Stromal cell of bone marrow (primary cell): ENCODE results near the gene RXRA.

Experiments
- DNase-seq: peaks from one replicate; pipeline ENCODE4 v3.0.0-alpha.2; 2012; ENCODE audit warnings: low read depth

The RXRA gene

DNA sequence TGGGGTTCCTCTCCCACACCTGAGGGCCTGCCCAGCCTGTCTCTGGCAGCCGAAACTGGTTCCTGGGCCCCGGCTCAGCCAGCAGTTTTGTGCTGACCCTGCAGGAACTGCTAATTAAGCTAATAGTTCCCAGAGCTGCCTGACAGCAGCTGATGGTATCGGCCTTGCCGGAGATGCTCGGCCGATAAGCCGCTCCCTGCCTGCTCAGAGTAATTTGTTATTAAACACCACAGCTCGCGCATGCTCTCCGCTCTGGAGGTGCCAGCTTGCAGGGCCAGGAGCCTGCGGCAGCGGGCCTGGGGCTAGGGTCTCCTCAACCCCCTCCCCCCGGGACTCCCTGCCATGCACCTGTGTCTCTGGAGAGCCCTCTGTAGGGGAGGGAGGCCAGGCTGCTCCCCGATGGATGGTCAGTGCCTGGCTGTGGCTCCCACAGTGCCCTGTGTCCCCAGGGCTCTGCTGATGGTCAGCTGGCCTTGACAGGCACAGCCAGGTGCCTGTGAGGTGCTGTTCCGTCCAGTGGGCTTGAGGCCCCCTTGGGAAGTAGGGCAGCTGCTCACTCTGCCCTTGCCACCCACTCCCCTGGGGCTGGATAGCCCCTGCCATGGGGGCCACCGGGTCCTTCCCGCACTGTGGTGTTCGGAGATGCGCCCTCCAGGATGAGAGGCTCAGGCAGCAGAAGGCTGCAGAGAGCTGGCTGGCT is 41.7 kb downstream of the RXRA start:
- DNase-seq: no peak

DNA sequence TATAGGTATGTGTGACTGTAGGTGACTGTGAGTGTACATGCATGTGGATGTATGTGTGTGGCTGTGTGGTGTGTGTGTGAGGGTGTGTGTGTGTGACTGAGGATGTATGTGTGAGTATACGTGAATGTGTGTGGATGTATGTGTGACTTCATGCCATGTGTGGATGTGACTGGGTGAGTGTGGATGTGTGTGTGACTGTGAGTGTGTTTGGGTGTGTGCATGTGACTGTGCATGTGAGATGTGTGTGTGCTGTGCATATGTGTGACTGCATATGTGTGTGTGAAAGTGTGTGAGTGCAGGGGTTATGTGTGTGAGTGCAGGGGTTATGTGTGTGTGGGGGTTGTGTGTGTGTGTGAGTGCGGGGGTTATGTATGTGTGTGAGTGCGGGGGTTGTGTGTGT is 42.3 kb downstream of the RXRA start:
- DNase-seq: no peak

DNA sequence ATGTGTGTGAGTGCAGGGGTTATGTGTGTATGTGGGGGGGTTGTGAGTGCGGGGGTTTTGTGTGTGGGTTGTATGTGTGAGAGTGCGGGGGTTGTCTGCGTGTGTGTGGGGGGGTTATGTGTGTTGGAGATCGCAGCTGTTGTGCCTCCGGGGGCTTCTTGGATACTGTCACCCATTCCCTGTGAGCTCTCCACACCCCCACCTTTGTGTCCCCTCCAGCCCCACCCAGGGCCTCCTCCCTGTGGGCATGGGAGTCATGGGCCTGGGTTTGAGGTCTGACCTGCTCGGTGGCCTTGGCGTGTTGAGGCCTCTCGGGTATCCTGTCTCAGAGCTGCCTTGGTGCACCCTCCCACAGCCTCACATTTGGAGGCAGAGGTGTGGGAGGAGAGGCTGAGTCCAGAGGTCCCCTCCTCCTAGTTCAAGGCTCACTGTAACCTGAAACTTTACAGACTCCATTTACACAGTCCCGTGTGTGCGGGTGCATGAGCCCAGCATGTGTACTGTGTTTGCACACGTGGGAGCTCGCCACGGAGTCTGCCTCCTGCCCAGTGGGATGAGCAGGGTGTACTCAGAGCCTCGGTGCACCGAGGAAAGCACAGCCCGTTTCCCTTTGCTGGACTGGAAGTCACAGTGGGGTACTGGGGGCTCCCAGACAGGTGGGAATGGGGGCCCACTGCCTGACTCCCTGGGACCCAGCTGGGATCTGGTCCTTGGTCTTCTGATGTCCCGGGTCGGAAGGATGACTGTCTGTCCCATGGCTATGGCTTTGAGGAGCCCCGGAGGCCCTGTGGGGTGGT is 43.4 kb downstream of the RXRA start:
- DNase-seq: no peak

- no peak for DNase-seq
These were observed 43.9 kb downstream of the RXRA start for GRCh38 chr9:134370213-134370492.

- DNase-seq: no peak
These were observed 44.4 kb downstream of the RXRA start for GRCh38 chr9:134370638-134371037.

DNA sequence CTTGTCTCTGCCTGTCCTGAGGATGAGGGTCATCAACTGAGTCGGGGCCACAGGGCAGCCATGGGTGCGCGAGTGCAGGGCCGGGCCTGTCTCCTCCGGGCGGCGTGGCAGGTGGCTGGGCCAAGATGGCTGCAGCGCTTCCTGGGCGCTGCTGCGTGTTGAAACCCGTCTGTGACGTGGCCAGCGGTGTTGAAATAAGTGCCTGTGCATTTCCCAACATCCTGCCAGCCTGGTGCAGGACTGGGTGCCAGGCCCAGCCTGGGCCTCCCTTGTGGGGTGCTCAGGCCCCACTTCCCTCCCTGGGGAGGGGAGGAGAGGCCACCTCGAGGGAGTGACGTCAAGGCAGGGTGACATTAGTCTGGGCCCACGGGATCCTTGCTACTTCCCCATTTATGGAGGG is 45.5 kb downstream of the RXRA start:
- no peak for DNase-seq

GRCh38 chr9:134372581-134373267 is 46.5 kb downstream of the RXRA start:
- DNase-seq: no peak

GRCh38 chr9:134373269-134373668 is 47.0 kb downstream of the RXRA start:
- DNase-seq: no peak

GRCh38 chr9:134373953-134374300 is 47.7 kb downstream of the RXRA start:
- DNase-seq: no peak

GRCh38 chr9:134374301-134375010 is 48.2 kb downstream of the RXRA start:
- DNase-seq: no peak

DNA sequence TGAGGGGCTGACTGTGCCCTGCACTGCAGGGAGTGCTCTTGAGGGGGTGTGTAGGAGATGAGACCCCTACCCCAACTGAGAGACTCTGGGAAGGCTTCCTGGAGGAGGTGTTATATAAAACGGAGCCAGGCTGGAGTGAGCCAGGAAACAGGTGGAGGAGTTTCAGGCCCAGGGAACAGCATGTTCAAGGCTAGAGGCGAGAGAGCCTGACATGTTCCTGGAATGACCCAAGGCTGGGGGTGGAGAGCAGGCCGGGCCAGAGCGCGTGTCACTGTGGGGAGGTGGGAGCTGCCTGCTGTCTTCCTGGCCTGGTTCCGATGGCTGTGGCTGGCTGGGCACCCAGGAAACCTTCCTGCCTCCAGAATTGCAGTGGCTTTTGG is 48.7 kb downstream of the RXRA start:
- DNase-seq: no peak

DNA sequence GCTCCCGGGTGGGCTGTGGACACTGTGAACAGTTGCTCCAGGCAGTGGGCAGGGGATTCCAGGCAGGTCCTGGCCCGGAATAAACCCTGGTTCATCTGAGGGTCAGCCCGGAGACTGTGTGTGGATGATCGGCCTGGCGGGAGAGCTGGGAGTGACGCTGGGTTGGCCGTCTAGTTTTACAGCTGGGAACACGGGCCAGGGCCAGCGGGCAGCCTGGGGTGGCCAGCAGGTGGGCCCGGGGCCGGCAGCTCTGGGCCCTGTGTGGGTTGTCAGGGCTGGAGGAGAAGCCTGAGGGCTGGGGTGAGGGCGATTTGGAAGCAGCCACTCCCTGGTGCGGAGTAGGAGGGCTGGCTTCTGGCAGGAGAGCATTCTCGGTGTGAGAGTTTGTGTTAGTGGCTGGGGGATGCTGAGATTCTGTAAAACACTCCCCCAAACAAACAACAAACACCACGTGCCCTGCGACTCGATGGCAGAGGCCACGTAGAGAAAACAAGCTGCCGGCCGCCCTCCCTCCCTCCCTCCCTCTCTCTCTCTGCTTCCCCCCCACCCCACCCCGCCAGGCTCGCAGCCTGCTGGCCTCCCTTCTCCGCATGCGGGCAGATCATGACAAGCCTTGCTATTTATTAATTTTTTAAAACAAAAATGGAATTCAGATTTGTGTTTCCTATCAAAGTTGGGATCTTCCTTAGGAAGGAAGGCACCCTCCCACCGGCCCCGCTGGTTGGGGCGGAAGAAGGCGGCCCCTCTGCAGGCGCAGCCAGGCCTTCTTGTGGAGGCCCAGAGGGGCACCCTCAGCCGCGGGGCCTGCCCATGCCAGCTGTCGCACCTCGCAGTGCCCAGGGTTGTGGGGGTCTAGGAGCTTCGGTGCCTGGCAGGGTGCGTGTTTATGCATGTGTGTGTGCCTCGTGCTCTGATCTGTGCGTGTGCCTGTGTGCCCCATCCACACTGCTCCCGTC is 49.5 kb downstream of the RXRA start:
- DNase-seq: no peak

DNA sequence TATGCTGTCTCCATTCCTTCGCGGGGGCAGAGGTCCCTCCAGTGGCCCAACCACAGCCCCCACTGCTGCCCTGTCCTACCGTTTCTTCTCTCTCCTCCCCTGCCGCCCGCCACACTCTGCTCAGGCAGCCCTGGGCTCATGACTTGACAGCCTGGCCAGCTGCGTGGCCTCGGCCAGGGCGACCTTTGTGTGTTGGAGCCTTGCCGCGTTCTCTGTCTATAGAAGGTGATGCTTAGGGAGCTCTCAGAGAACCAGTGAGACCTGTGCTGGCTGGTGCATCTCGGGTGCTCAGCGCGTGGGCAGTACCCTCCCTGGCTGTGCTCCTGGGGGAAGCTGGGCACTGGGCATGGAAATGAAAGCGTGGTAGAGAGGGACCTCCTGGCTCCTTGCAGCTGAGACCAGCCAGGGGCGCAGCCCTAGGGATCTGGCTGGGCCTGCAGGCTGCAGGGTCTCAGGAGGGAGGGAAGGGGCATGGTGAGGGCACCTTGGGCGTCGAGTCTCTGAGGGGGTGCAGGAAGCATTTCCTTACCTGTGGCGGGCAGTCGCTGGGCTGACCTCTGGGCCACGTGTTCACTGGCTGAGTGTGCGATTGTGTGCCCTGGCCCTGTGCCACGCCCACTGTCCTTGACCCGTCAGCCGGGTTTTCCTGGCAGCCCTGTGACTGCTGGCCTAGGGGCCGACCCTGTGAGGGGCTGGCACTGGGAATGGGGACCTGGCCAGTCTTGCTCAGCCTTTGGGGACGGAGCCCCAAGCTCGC is 50.3 kb downstream of the RXRA start:
- DNase-seq: no peak

DNA sequence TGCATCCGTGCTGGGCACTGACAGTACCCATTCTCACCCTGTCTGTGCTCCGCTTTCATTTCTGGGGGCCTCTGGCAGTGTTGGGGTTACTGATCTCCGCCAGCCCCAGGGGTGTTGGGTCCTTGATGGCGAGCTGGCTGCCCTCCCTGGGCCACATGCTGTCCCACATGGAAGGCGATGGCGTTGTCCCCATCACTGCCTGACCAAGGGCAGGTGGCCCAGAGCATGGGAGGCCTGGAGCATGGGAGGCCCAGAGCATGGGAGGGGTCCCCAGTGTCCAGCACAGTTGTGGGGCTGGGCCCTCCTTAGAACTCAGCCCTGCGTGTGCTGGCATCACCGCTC is 50.9 kb downstream of the RXRA start:
- DNase-seq: no peak

DNA sequence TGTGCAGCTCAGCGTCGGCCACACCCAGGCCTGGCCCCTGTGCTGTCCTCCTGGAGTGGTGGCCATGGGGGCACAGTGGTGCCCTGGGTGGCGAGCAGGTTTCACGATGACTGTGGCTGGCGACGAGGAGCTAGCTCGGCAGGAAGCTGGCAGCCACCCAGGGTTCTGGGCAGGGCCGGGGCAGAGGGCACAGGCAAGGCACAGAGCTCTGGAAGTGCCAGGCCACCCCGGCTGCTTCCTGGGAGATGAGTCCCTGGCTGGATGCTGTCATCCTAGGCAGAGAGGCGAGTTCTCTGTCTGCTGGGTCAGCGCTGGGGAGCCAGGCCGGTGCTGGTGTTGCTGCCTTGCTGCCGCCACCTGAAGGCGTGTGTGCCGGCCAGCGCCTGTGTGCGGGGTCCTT is 51.7 kb downstream of the RXRA start:
- DNase-seq: no peak

DNA sequence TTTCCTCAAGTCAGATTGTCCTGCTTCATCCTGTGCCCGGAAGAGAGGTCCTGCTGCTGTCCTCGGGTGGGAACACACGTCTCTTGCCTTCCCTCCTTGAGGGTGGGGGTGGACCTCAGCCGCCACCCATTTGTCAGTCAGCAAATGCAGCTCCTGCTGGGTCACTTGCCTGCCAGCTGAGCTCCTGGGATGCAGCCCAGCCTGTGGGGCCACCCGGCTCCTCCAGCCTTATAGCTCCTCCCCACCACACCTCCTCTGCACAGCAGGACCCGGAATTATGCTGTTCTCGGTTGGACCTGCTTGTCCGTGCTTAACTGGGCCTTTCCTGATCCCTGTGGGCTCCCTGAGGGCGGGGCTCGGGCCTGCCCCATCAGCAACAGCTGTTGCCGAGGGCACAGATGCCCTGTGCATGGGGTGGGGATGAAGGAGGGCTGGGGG is 52.7 kb downstream of the RXRA start:
- no peak for DNase-seq

DNA sequence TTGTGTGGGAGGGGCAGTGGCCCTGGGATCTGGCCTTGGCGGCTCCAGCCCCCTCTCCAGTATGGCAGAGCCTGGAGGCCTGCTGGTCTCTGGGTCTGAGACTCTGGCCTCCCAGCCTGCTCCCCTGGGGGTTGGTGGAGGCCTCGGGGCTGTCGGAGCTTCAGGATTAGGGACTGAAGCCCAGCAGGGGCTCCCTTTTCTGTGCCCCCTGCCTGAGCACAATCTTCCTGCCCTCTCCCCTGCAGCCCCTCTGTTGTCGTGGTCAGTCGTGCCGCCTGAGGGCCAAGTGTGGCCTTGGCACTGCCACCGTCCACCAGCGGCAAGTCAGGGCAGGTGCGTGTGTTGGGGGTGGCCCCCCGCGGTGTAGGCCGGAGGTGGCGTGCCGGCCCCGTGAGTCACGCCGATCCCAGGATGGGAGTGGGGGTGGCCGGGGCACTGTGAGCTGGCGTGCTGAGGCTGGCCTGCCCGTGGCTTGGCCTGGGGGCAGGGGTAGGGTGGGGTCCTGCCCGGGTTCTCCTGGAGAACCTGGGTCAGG is 53.6 kb downstream of the RXRA start:
- no peak for DNase-seq

DNA sequence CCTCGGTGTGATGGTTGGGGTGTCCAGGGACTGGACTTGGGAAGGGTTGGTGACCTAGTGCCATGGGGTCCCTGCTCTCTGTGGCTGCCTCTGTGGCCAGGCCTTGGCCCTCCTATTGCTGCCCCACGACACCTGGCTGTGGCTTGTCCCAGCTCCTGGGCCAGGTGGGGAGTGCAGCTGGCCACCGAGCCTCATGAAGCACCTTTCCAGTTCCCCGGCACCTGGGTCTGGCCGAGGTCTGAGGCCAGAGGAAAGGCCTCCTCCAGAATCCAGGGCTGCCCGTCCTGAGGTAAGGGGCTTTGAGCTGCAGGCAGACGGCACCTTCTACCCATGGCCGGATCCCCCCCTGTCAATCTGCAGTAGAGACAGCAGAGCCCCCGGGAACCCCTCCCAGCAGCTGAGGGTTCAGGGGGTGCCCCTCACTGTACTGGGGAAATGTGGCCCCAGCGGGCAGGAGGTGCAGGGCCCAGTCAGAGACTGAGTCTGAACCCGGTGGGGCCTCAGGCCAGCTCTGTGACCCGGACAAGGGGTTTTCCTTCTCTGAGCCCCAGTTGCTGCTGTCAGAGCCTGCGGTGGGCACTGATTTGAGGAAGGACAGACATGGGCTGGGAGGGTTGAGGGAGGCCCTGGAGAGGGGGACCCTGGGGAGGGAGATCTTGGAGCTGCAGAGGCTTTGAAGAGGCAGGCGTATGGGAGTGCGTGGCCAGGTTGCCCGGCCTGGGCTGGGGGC is 54.5 kb downstream of the RXRA start:
- DNase-seq: no peak

DNA sequence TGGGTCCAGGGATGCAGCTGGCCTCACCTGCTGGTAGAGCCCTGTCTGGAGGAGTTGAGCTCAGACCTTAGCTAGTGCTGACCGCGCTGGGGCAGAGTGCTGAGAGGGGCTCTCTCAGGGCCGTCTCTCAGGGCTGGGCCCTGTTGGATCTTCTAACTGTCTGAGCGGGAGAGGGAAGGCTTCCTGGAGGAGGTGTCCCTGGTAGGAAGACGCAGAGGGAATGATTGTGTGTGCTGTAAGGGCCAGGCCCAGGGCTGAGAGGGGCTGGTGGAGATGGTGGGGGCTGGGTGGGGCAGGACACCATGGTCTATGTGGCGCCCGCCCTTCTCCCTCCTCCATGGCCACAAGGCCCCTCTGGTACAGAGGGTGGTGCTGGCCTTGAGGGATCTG is 55.0 kb downstream of the RXRA start:
- no peak for DNase-seq
